Inferior parietal cortex (tissue), 1 donor: ENCODE data around the gene POU6F1.

Experiments
- DNase-seq: peaks from one replicate; pipeline ENCODE4 v3.0.0-alpha.2; 2016; ENCODE audit errors: extremely low spot score

The POU6F1 gene

DNA sequence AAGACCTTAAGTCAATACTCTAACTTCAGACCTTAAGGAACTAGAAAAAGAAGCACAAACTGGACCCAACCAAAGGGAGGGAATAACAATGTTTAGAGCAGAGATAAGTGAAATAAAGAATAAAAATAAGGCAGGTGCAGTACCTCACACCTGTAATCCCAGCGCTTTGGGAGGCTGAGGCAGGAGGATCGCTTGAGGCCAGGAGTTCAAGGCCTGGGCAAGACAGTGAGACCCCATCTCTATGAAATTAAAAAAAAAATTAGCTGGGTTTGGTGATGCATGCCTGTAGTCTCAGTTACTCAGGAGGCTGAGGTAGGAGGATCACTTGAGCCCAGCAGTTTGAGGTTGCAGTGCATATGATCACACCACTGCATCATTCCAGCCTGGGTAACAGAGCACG is 54.1 kb downstream of the POU6F1 start:
- DNase-seq, result no peak

DNA sequence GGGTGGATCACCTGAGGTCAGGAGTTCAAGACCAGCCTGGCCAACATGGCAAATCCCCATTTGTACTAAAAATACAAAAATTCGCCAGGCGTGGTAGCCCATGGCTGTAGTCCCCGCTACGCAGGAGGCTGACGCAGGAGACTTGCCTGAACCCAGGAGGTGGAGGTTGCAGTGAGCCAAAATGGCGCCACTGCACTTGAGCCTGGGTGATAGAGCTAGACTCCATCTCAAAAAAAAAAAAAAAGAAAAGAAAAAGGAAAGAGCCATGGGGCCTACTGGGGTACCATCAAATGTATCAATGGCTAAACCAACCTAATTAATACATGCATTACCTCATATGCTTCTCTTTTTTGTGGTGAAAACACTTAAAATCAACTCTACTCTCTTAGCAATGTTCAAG is 55.6 kb downstream of the POU6F1 start:
- DNase-seq, result no peak

GRCh38 chr12:51160814-51161459 is 56.9 kb downstream of the POU6F1 start:
- no peak for DNase-seq

GRCh38 chr12:51156245-51156765 is 61.6 kb downstream of the POU6F1 start:
- DNase-seq, result no peak

GRCh38 chr12:51152953-51153352 is 64.9 kb downstream of the POU6F1 start:
- no peak for DNase-seq

- no peak for DNase-seq
Observed at GRCh38 chr12:51150777-51151176, 67.1 kb downstream of the POU6F1 start.

DNA sequence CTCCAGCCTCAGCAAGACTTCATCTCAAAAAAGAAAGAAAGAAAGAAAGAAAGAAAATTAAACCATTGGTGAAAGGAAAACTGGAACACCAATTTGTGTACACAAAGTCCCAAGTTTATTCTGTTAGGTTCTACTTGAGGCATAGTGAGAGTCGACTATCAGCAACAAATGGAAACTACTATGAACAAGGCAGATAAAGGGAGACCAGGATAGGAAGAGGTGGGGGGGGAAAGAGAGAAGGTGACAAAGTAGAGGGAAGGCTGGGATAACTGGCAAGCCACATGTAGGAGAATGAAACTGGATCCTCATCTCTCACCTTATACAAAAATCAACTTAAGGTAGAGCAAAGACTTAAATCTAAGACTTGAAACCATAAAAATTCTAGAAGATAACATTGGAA is 70.6 kb downstream of the POU6F1 start:
- no peak for DNase-seq

DNA sequence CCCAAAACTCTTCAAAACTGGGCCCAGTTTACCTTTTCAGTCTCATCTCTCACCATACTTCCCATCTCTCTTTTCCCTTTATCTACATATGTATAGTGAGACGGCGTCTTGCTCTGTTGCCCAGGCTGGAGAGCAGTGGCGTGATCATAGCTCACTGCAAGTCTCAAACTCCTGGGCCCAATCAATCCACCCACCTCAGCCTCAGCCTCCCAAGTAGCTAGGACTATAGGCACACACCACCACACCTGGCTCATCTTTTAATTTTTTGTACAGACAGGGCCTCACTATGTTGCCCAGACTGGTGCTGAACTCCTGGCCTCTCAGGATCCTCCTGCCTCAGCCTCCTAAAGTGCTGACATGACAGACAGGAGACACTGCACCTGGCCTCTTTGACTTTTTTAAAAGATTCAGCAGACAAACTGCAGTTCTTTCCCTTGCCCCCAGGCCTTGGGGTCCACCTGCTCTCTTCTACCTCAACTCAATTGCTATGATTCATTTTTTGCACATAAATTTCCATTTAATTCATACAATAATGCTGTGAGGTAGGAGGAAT is 78.5 kb downstream of the POU6F1 start:
- DNase-seq, result no peak
